CD4-positive, CD25-positive, alpha-beta regulatory T cell (primary cell): ENCODE measurements around the gene RAD23B. TPM values are rescaled to one million over a fixed set of nuclear protein-coding genes. Genes with fewer than 3 reads are reported as not detected.

Experiments used
- ATAC-seq, 2 donors: fragments of 150-1000 bp; cut with Tn5 transposase; one replicate each; pipeline ENCODE4 v1.10.0; 2021; ENCODE audit warnings: low read depth in 2 of 2, moderate number of reproducible peaks in 2 of 2, moderate library complexity in 1 of 2
- DNase-seq, 3 donors: peaks; one replicate each; pipeline versions ENCODE4 v3.0.0 to v3.0.0-alpha.2; 2012 to 2022; ENCODE audit warnings: mixed read lengths in 1 of 3
- H3K27ac ChIP-seq: one replicate; pipeline ENCODE4 v1.7.0; 2013; ENCODE audit warnings: mild to moderate bottlenecking, low read length; ENCODE audit not compliant: insufficient read depth, poor library complexity, severe bottlenecking
- H3K27me3 ChIP-seq: one replicate; pipeline ENCODE4 v1.7.0; 2013; ENCODE audit warnings: low read length; ENCODE audit not compliant: control insufficient read depth, insufficient read depth
- H3K36me3 ChIP-seq: one replicate; pipeline ENCODE4 v1.7.0; 2013; ENCODE audit warnings: mild to moderate bottlenecking, low read length, moderate library complexity; ENCODE audit not compliant: control insufficient read depth, insufficient read depth
- H3K4me1 ChIP-seq: 2 replicates; pipeline ENCODE4 v1.7.0; 2013; ENCODE audit warnings: mild to moderate bottlenecking, low read length; ENCODE audit not compliant: insufficient read depth, control insufficient read depth, poor library complexity, severe bottlenecking
- H3K4me3 ChIP-seq: one replicate; pipeline ENCODE4 v1.7.0; 2013; ENCODE audit warnings: low read depth, mild to moderate bottlenecking, low read length, moderate library complexity
- H3K9me3 ChIP-seq, 2 experiments: 1 replicate in 1 of 2; 2 replicates in 1 of 2; pipeline ENCODE4 v1.7.0; 2013; ENCODE audit warnings: low read length in 2 of 2, mild to moderate bottlenecking in 1 of 2, moderate library complexity in 1 of 2; ENCODE audit not compliant: control insufficient read depth in 2 of 2
- H3K27ac Mint-ChIP-seq, 3 donors: one replicate each; pipeline ENCODE4 v1.8.0; 2020 to 2022; ENCODE audit warnings: mild to moderate bottlenecking in 3 of 3, mixed read lengths in 3 of 3, moderate library complexity in 2 of 3
- H3K27me3 Mint-ChIP-seq: one replicate; pipeline ENCODE4 v1.8.0; 2022; ENCODE audit warnings: mild to moderate bottlenecking, mixed read lengths
- H3K36me3 Mint-ChIP-seq: one replicate; pipeline ENCODE4 v1.8.0; 2020; ENCODE audit warnings: mixed read lengths
- H3K4me1 Mint-ChIP-seq, 4 donors: one replicate each; pipeline ENCODE4 v1.8.0; 2020 to 2022; ENCODE audit warnings: mixed read lengths in 4 of 4, mild to moderate bottlenecking in 1 of 4
- H3K4me3 Mint-ChIP-seq, 4 donors: one replicate each; pipeline ENCODE4 v1.8.0; 2020 to 2022; ENCODE audit warnings: mild to moderate bottlenecking in 4 of 4, mixed read lengths in 4 of 4, moderate library complexity in 3 of 4
- H3K9me3 Mint-ChIP-seq, 7 donors: one replicate each; pipeline ENCODE4 v1.8.0; 2020 to 2022; ENCODE audit warnings: mixed read lengths in 7 of 7, mild to moderate bottlenecking in 3 of 7, moderate library complexity in 2 of 7
- polyA plus RNA-seq, 4 donors: library from polyadenylated mRNA; unstranded; fragments of 300-500 nt; fragmentation: Illumina TruSeq; gene quantifications; one replicate each; pipeline ENCODE4 v1.2.3, GENCODE V29; 2021
- total RNA-seq: library from RNA; stranded (reverse); gene quantifications from one replicate; pipeline ENCODE4 v1.2.3, GENCODE V29; 2022

The RAD23B gene
- total and polyA plus RNA-seq, 5 donors from 2014 or later, result 8.9 to 65.4 (median 17.9) TPM

DNA sequence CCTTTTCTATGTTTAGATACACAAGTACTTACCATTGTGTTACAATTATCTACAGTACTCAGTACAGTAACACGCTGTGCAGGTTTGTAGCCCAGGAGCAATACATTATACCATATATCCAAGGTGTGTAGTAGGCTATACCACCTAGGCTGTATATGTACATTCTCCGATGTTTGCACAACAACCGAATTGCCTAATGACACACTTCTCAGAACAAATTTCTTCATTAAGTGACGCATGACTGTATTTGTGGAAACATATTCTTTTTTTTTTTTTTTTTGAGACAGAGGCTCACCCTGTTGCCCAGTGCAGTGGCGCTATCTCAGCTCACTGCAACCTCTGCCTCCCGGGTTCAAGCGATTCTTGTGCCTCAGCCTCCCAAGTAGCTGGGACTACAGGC lies 4.0 kb upstream of the RAD23B start:
- no peak for ATAC-seq
- no peak overlapping the region for H3K4me3 Mint-ChIP-seq
- H3K27me3 ChIP-seq, result peaks cover 16% of the 10 kb centered on the region

DNA sequence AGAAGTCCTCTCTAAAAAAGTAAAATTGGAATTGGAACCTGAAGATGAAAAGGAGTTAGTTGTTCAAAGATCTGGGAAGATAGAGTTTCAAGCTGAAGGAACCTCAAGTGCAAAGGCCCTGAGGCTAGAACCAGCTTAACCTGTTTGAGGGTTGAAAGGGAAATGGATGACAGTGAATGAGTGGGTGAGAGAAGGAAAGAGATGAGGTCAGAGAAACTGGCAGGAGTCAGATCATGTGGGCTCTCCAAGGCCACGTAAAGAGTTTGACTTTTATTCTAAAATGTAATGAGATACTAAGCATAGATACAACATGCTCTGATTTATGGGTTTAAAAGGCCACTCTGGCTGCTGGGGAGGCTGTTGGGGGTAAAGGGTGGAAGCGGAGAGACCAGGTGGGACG lies 2.5 kb upstream of the RAD23B start:
- Histone ChIP-seq H3K4me3 (no peak overlapping the region), H3K36me3 (no peaks in the 10 kb centered on the region), H3K27me3 (peaks cover 10% of the 10 kb centered on the region), H3K27ac (no peak overlapping the region), H3K4me1 (peaks cover 25% of the 10 kb centered on the region), H3K9me3 (no peaks in the 10 kb centered on the region)
- peaks cover 0 to 1% (median 0%) of the 10 kb centered on the region in 7 donors for H3K9me3 Mint-ChIP-seq
- peaks cover 12% of the 10 kb centered on the region for H3K27me3 Mint-ChIP-seq
- H3K4me1 Mint-ChIP-seq, result peaks cover 4 to 32% (median 21%) of the 10 kb centered on the region in 4 donors
- no peaks in the 10 kb centered on the region for H3K36me3 Mint-ChIP-seq
- peak overlapping the region in 1 of 3 donors; percentile 3 for H3K27ac Mint-ChIP-seq
- peak overlapping the region in 3 of 4 donors; percentile 8 to 97 (median 38) for H3K4me3 Mint-ChIP-seq
- ATAC-seq, result no peak
- DNase-seq, result no peak

More for the DNA sequence above, 4.0 kb upstream of the RAD23B start:
- Mint-ChIP-seq H3K27me3 (peaks cover 15% of the 10 kb centered on the region), H3K27ac (no peak overlapping the region), H3K4me1 (peaks cover 0 to 18% (median 10%) of the 10 kb centered on the region in 4 donors), H3K9me3 (peaks cover 0 to 1% (median 0%) of the 10 kb centered on the region in 7 donors), H3K36me3 (no peaks in the 10 kb centered on the region)
- H3K36me3 ChIP-seq, result no peaks in the 10 kb centered on the region
- no peak for DNase-seq
- H3K4me3 ChIP-seq, result no peak overlapping the region
- H3K27ac ChIP-seq, result no peak overlapping the region
- no peaks in the 10 kb centered on the region for H3K9me3 ChIP-seq
- peaks cover 12% of the 10 kb centered on the region for H3K4me1 ChIP-seq

GRCh38 chr9:107281184-107281583 lies 1.9 kb upstream of the RAD23B start:
- Histone ChIP-seq H3K4me1 (peaks cover 31% of the 10 kb centered on the region), H3K9me3 (no peaks in the 10 kb centered on the region), H3K27ac (no peak overlapping the region), H3K27me3 (peaks cover 10% of the 10 kb centered on the region), H3K4me3 (no peak overlapping the region), H3K36me3 (no peaks in the 10 kb centered on the region)
- H3K27me3 Mint-ChIP-seq, result peaks cover 9% of the 10 kb centered on the region
- H3K36me3 Mint-ChIP-seq, result no peaks in the 10 kb centered on the region
- H3K9me3 Mint-ChIP-seq, result peaks cover 0 to 1% (median 0%) of the 10 kb centered on the region in 7 donors
- peaks cover 9 to 39% (median 27%) of the 10 kb centered on the region in 4 donors for H3K4me1 Mint-ChIP-seq
- ATAC-seq (no peak), DNase-seq (no peak)
- H3K27ac Mint-ChIP-seq, result peak overlapping the region in 2 of 3 donors; percentile 3 to 49
- peak overlapping the region; percentile 39 to 97 (median 74) for H3K4me3 Mint-ChIP-seq

DNA sequence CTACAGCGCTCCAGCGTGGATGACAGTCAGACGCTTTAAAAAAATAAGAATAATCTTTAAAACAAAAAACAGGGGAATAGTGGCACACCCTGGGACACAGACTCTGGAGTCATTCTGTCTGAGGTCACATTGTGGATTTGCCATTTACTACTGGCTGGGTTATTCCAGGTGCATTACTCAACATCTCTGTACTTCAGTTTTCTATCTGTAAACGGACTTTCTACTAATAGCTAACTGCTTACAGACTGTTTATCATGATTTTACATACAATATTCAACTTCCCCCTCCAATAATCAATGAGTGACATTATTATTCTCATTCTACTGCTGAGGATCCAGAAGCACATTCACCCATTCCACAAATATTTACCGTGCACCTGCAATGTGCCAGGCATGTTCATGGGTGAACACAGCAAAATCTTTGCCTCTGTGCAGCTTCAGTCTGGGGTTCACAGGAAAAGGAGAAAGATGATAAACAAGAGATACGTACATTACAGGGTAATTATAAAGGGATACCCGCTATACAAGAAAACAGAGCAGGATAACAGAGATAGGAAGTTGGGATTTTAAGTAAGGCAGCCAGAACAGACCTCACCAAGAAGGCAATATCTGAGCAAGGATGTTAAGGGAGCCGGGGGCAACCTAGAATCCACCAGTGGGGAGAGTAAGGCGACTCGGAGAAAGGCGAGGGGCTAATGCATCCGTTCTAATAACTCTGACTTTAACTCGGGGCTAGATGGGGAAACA lies 984 bp upstream of the RAD23B start:
- Histone ChIP-seq H3K27me3 (peaks cover 3% of the 10 kb centered on the region), H3K4me1 (peaks cover 35% of the 10 kb centered on the region), H3K9me3 (no peaks in the 10 kb centered on the region), H3K4me3 (peak overlapping the region; percentile 88), H3K27ac (peak overlapping the region; percentile 90), H3K36me3 (no peaks in the 10 kb centered on the region)
- H3K27ac Mint-ChIP-seq, result peak overlapping the region; percentile 92 to 97 (median 94)
- H3K4me1 Mint-ChIP-seq, result peaks cover 11 to 48% (median 32%) of the 10 kb centered on the region in 4 donors
- H3K27me3 Mint-ChIP-seq, result peaks cover 5% of the 10 kb centered on the region
- no peaks in the 10 kb centered on the region for H3K36me3 Mint-ChIP-seq
- H3K4me3 Mint-ChIP-seq, result peak overlapping the region; percentile 95 to 97 (median 96)
- H3K9me3 Mint-ChIP-seq, result peaks cover 0 to 1% (median 0%) of the 10 kb centered on the region in 7 donors
- no peak for ATAC-seq
- DNase-seq, result peak in 1 of 3 donors; percentile 30

DNA sequence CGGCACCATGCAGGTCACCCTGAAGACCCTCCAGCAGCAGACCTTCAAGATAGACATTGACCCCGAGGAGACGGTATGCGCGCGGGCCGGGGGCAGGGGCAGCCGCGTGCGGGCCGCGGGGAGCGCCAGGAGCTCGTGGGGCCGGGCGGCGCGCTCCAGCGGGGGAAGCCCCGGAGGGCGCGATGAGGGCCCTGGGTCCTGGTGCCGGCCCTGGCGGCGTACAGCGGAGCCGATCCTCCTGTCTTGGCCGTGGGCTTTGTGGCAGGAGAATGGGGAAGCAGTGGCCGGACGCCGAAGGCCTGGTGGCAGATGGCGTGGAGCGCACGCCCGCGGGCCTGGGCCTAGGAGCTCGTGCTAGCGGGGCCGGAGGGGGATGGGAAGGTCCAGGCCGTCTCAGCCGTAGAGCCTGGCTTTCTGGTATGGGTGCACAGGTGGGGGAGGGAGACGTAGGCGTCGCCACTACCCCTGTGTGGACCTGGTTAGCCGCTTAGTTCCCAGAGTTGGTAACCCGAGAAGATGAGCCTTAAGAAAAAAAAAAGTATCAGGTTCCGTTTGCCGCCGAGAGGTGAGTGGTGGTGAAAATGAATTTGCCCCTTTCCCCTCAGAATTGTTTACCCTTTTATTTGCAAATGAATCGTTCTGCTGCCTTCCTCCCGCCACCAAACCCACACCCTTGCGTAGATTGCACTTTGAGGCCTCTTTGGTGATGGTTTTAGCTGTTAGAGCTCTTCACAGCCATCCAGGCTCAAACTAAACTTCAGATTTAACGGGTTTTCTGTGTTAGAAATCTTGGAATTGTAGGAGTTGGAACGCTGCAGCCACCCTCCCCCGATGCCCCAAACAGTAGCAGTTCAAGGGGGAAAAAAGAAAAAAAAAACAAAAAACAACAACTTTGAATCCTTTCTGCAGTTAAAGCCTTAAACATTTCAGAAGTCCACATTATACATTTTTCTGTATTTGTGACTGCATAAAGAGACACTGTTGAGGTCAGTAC lies 841 bp downstream of the RAD23B start:
- H3K9me3 Mint-ChIP-seq, result peaks cover 0 to 1% (median 0%) of the 10 kb centered on the region in 7 donors
- H3K4me1 ChIP-seq, result peaks cover 46% of the 10 kb centered on the region
- H3K4me3 Mint-ChIP-seq, result peak overlapping the region; percentile 95 to 99 (median 98)
- H3K4me3 ChIP-seq, result peak overlapping the region; percentile 95
- peaks cover 5% of the 10 kb centered on the region for H3K27me3 Mint-ChIP-seq
- H3K27ac ChIP-seq, result peak overlapping the region; percentile 90
- peak overlapping the region; percentile 79 to 94 (median 93) for H3K27ac Mint-ChIP-seq
- no peaks in the 10 kb centered on the region for H3K27me3 ChIP-seq
- H3K9me3 ChIP-seq, result no peaks in the 10 kb centered on the region
- H3K36me3 ChIP-seq, result no peaks in the 10 kb centered on the region
- H3K36me3 Mint-ChIP-seq, result no peaks in the 10 kb centered on the region
- peak; percentile 31 to 77 (median 66) for DNase-seq
- ATAC-seq, result peak; percentile 5 to 10
- H3K4me1 Mint-ChIP-seq, result peaks cover 23 to 65% (median 47%) of the 10 kb centered on the region in 4 donors

GRCh38 chr9:107284636-107285035 lies 1.6 kb downstream of the RAD23B start:
- peaks cover 23 to 72% (median 54%) of the 10 kb centered on the region in 4 donors for H3K4me1 Mint-ChIP-seq
- H3K4me3 ChIP-seq, result peak overlapping the region; percentile 95
- no peaks in the 10 kb centered on the region for H3K36me3 ChIP-seq
- H3K4me1 ChIP-seq, result peaks cover 53% of the 10 kb centered on the region
- peak in 1 of 3 donors; percentile 11 for DNase-seq
- H3K27ac Mint-ChIP-seq, result peak overlapping the region; percentile 79 to 94 (median 93)
- H3K9me3 ChIP-seq, result no peaks in the 10 kb centered on the region
- peaks cover 5% of the 10 kb centered on the region for H3K27me3 Mint-ChIP-seq
- H3K9me3 Mint-ChIP-seq, result peaks cover 0 to 1% (median 0%) of the 10 kb centered on the region in 7 donors
- no peaks in the 10 kb centered on the region for H3K27me3 ChIP-seq
- H3K27ac ChIP-seq, result peak overlapping the region; percentile 90
- H3K4me3 Mint-ChIP-seq, result peak overlapping the region; percentile 95 to 99 (median 98)
- ATAC-seq, result no peak
- no peaks in the 10 kb centered on the region for H3K36me3 Mint-ChIP-seq

GRCh38 chr9:107285286-107285685 lies 2.2 kb downstream of the RAD23B start:
- ATAC-seq (no peak), DNase-seq (no peak)
- Mint-ChIP-seq H3K36me3 (no peaks in the 10 kb centered on the region), H3K27ac (peak overlapping the region; percentile 48 to 94 (median 93)), H3K4me1 (peaks cover 26 to 78% (median 61%) of the 10 kb centered on the region in 4 donors), H3K9me3 (peaks cover 0 to 1% (median 0%) of the 10 kb centered on the region in 7 donors), H3K4me3 (peak overlapping the region; percentile 95 to 99 (median 98)), H3K27me3 (peaks cover 5% of the 10 kb centered on the region)
- Histone ChIP-seq H3K9me3 (no peaks in the 10 kb centered on the region), H3K27ac (no peak overlapping the region), H3K27me3 (no peaks in the 10 kb centered on the region), H3K36me3 (no peaks in the 10 kb centered on the region), H3K4me1 (peaks cover 55% of the 10 kb centered on the region), H3K4me3 (peak overlapping the region; percentile 95)
